ENCODE measurements around the gene SCARF1. TPM values are rescaled to one million over a fixed set of nuclear protein-coding genes. Genes with fewer than 3 reads are reported as not detected.
A peak's percentile ranks its signal among the peaks of the same experiment; 100 is the strongest.

Gene SCARF1
- total RNA-seq, 4 donors from 2014 or later: 1.8 to 12.4 (median 4.6) TPM

DNA sequence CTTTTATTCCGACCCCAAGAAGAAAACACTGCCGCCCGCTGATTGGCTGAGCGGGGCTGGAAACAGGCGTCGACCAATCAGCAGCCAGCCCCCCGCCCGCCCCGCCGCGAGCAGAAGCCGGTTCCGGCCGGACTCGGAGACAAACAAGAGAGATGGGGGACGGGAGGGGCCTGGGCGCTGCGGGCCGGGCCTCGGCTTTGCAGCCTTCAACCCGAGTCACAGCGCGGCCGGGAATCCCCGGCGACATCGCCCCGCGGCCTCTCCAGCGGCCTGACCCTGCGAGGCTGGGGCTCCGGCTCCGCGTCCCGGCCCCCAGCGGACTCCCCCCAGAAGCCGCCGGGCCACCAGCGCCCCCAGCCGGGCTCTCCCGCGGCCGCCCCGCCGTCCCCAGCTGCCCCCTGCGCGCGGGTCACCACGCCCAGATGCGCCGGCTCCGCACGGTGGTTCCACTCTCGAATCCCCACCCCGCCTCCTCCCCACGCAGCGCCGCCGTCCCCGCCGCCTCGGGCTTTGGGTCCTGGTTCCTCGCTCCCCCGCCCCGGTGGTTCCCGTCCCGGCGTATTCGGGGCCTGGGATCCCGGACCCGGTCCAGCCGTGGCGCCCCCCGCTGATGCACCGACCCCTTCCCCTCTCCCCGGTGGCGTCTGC is 16.6 kb downstream of the SCARF1 start:
- H3K4me3 ChIP-seq: peak overlapping the region; percentile 86
- H3K27me3 ChIP-seq: no peaks in the 10 kb centered on the region
- H3K4me1 ChIP-seq: peaks cover 48% of the 10 kb centered on the region
- no peaks in the 10 kb centered on the region for H3K36me3 ChIP-seq
- no peaks in the 10 kb centered on the region for H3K9me3 ChIP-seq
- DNase-seq (ENCODE audit: low spot score in 2 of 2): peak; percentile 96 to 98
- WGBS: 0% methylated on average over 2 of the region's 77 CpGs
- TF ChIP-seq EP300 (IDR thresholded peaks at IDR 0.05): no peak
- TF ChIP-seq POLR2A (IDR thresholded peaks at IDR 0.05): peak in 1 of 2 donors; percentile 8
- TF ChIP-seq CTCF (IDR thresholded peaks at IDR 0.05): peak; percentile 9 to 32
- TF ChIP-seq POLR2AphosphoS5 (IDR thresholded peaks at IDR 0.05): no peak
- H3K27ac ChIP-seq: peak overlapping the region; percentile 86

GRCh38 chr17:1627982-1628855 is 17.3 kb downstream of the SCARF1 start, which contains the start of gene SLC43A2:
TSS of gene SLC43A2 (minus strand) at chr17:1628834. CDS start at chr17:1627874, 960 bp downstream.
- H3K4me3 ChIP-seq: peak within 1 kb of the TSS; percentile 86
- H3K27ac ChIP-seq: peak within 1 kb of the TSS; percentile 86
- WGBS: under 1% methylated on average over 40 of the region's 95 CpGs
- TF ChIP-seq EP300 (IDR thresholded peaks at IDR 0.05): no peak
- TF ChIP-seq CTCF (IDR thresholded peaks at IDR 0.05): no peak
- TF ChIP-seq POLR2AphosphoS5 (IDR thresholded peaks at IDR 0.05): peak in 1 of 3 donors; percentile 4
- TF ChIP-seq POLR2A (IDR thresholded peaks at IDR 0.05): peak in 1 of 2 donors; percentile 36
- no peaks in the 10 kb centered on the region for H3K27me3 ChIP-seq
- H3K9me3 ChIP-seq: no peaks in the 10 kb centered on the region
- H3K36me3 ChIP-seq: no peaks in the 10 kb centered on the region
- peaks cover 48% of the 10 kb centered on the region for H3K4me1 ChIP-seq
- peak in 1 of 2 donors; percentile 84 for DNase-seq (ENCODE audit: low spot score in 2 of 2)

DNA sequence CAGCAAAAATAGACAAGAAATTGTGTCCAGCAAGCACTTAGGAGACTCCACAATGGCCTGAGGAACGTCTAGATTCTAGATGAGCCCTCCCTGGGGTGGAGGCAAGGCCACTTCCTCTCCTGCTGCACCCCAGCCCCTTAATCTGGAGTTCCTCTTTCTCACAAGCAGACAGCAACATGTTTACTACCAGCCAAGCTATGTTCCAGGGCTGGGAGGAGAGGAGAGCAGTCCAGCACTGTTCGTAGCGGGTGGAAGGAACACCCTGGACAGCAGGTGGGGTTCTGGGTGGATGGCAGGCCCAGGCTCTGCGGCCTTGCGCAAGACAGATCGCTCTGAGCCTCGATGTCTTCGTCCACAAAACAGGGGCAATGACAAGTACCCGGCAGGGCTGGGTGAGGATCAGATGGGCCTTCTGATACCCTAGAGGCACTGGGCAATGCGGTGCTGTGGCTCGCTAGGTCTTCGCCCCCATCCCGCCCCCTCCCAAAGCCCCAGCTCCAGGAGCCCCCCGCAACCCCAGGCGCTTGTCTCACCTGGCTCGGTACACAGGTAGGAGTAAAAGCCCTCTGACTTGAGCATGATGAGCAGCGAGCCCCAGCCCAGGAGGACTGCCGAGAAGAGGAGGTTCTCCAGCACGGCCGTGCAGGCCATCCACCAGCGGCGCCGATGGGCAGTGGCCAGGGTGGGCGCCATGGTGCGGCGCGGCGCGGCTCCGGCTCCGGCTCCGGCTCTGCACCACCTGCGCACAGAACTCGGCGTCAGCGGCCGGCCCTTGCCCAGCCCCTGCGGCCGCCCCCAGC is 18.1 kb downstream of the SCARF1 start:
- DNase-seq (ENCODE audit: low spot score in 2 of 2): no peak
- H3K9me3 ChIP-seq: no peaks in the 10 kb centered on the region
- H3K36me3 ChIP-seq: no peaks in the 10 kb centered on the region
- H3K4me1 ChIP-seq: peaks cover 48% of the 10 kb centered on the region
- H3K27me3 ChIP-seq: no peaks in the 10 kb centered on the region
- peak overlapping the region; percentile 86 for H3K4me3 ChIP-seq
- TF ChIP-seq CTCF (IDR thresholded peaks at IDR 0.05): no peak
- no peak for TF ChIP-seq POLR2AphosphoS5 (IDR thresholded peaks at IDR 0.05)
- TF ChIP-seq POLR2A (IDR thresholded peaks at IDR 0.05): peak in 1 of 2 donors; percentile 29
- TF ChIP-seq EP300 (IDR thresholded peaks at IDR 0.05): no peak
- H3K27ac ChIP-seq: peak overlapping the region; percentile 86
- 22% methylated on average over 31 of the region's 39 CpGs for WGBS

GRCh38 chr17:1626333-1626732 is 19.2 kb downstream of the SCARF1 start:
- H3K36me3 ChIP-seq: no peaks in the 10 kb centered on the region
- WGBS: 56% methylated on average over 3 of the region's 3 CpGs

More at GRCh38 chr17:1626333-1626732, 19.2 kb downstream of the SCARF1 start:
- H3K4me1 ChIP-seq: peaks cover 48% of the 10 kb centered on the region
- H3K27ac ChIP-seq: peak overlapping the region; percentile 1
- H3K27me3 ChIP-seq: no peaks in the 10 kb centered on the region
- H3K4me3 ChIP-seq: no peak overlapping the region
- no peaks in the 10 kb centered on the region for H3K9me3 ChIP-seq
- no peak for TF ChIP-seq CTCF (IDR thresholded peaks at IDR 0.05)
- no peak for TF ChIP-seq EP300 (IDR thresholded peaks at IDR 0.05)
- no peak for TF ChIP-seq POLR2A (IDR thresholded peaks at IDR 0.05)
- no peak for TF ChIP-seq POLR2AphosphoS5 (IDR thresholded peaks at IDR 0.05)
- no peak for DNase-seq (ENCODE audit: low spot score in 2 of 2)

Data from suprapubic skin (tissue), 4 donors.